Activated CD4-positive, alpha-beta T cell treated with anti-CD3 and anti-CD28 coated beads for 36 hours (primary cell): ENCODE results near the gene CADM1. TPM values are rescaled to one million over a fixed set of nuclear protein-coding genes. Genes with fewer than 3 reads are reported as not detected.

Source experiments
- ATAC-seq: fragments of 200-7000 bp; cut with Tn5 transposase; one replicate; pipeline ENCODE4 v1.10.0; 2021; ENCODE audit warnings: mild to moderate bottlenecking, moderate library complexity
- CTCF ChIA-PET: fragments of 350-600 bp; sonication (Branson Sonifier 250); formaldehyde crosslinking; loops from one replicate; lab custom pipeline; 2021; ENCODE audit warnings: antibody characterized with exemption; lab: Charles Lee
- POLR2A ChIA-PET: fragments of 350-600 bp; sonication (Branson Sonifier 250); formaldehyde crosslinking; loops from one replicate; lab custom pipeline; 2021; ENCODE audit warnings: antibody characterized with exemption, inconsistent platforms; lab: Charles Lee
- DNase-seq: peaks from one replicate; pipeline ENCODE4 v3.0.0-alpha.2; 2020
- H3K27ac Mint-ChIP-seq: one replicate; pipeline ENCODE4 v1.8.0; 2021; ENCODE audit warnings: mixed read lengths
- H3K27me3 Mint-ChIP-seq: one replicate; pipeline ENCODE4 v1.8.0; 2021; ENCODE audit warnings: mixed read lengths
- H3K36me3 Mint-ChIP-seq: one replicate; pipeline ENCODE4 v1.8.0; 2021; ENCODE audit warnings: low read depth, mixed read lengths
- H3K4me1 Mint-ChIP-seq: one replicate; pipeline ENCODE4 v1.8.0; 2021; ENCODE audit warnings: mixed read lengths
- H3K4me3 Mint-ChIP-seq: one replicate; pipeline ENCODE4 v1.8.0; 2021; ENCODE audit warnings: mild to moderate bottlenecking, moderate library complexity, mixed read lengths
- H3K9me3 Mint-ChIP-seq: one replicate; pipeline ENCODE4 v1.8.0; 2021; ENCODE audit warnings: low read depth, mixed read lengths
- intact Hi-C, 2 experiments: fragments of 100-400 bp; cut with DNase I in 1 of 2; cut with micrococcal nuclease in 1 of 2; formaldehyde crosslinking; loops; one replicate each; pipeline versions ENCODE4 v1.14.2 to v1.15.1; 2022 to 2024; cut with DNase I, micrococcal nuclease
- total RNA-seq, 2 experiments: library from RNA; stranded (reverse); gene quantifications; one replicate each; pipeline ENCODE4 v1.2.3, GENCODE V29; 2021

Gene CADM1
- total RNA-seq, 2 experiments from 2014 or later: 0.58 to 0.91 TPM

GRCh38 chr11:115244296-115244695 lies 259.9 kb downstream of the CADM1 start:
- no peaks in the 10 kb centered on the region for H3K4me1 Mint-ChIP-seq
- no peak overlapping the region for H3K27ac Mint-ChIP-seq
- CTCF ChIA-PET: no interaction called here
- intact Hi-C loops: no loop called here
- H3K36me3 Mint-ChIP-seq: no peaks in the 10 kb centered on the region
- no peak overlapping the region for H3K4me3 Mint-ChIP-seq
- POLR2A ChIA-PET: no interaction called here
- no peaks in the 10 kb centered on the region for H3K9me3 Mint-ChIP-seq
- no peak for ATAC-seq
- H3K27me3 Mint-ChIP-seq: no peaks in the 10 kb centered on the region
- DNase-seq: no peak

GRCh38 chr11:115242982-115243381 lies 261.2 kb downstream of the CADM1 start:
- CTCF ChIA-PET: no interaction called here
- intact Hi-C loops: no loop called here

DNA sequence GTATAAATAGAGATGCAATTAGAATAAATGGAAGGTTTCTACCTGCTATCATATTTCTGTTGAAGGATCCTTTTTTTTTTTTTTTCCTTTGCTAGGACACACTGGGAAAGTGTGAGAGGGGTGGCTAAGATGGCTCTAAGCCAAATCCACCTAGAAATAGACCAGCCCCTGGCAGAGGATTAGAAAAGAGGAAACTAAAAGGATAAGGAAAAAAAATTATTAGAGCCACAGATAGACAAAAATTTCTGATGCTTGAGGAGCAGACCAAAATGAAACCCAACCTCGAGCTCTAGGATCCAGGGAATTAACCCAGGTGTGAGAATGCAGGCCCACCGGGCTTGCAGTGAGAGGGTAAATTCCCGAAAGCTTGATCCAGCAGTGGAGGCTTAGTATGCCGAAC lies 262.3 kb downstream of the CADM1 start:
- H3K27me3 Mint-ChIP-seq: no peaks in the 10 kb centered on the region
- ATAC-seq (no peak), DNase-seq (no peak)
- H3K27ac Mint-ChIP-seq: no peak overlapping the region
- intact Hi-C loops: no loop called here
- no peaks in the 10 kb centered on the region for H3K36me3 Mint-ChIP-seq
- no peak overlapping the region for H3K4me3 Mint-ChIP-seq
- no peaks in the 10 kb centered on the region for H3K4me1 Mint-ChIP-seq
- H3K9me3 Mint-ChIP-seq: no peaks in the 10 kb centered on the region
- ChIA-PET CTCF (interaction anchor here (0.7 to 0.9 kb wide), 2 partner anchors 17 to 198 kb away, joined by 3 to 4 read pairs; no protein-coding TSS in a partner anchor), POLR2A (no interaction called here)

More at GRCh38 chr11:115242982-115243381, 261.2 kb downstream of the CADM1 start:
- Mint-ChIP-seq H3K9me3 (no peaks in the 10 kb centered on the region), H3K36me3 (no peaks in the 10 kb centered on the region), H3K4me3 (no peak overlapping the region), H3K27me3 (no peaks in the 10 kb centered on the region), H3K4me1 (no peaks in the 10 kb centered on the region), H3K27ac (no peak overlapping the region)
- POLR2A ChIA-PET: no interaction called here
- ATAC-seq (no peak), DNase-seq (no peak)

DNA sequence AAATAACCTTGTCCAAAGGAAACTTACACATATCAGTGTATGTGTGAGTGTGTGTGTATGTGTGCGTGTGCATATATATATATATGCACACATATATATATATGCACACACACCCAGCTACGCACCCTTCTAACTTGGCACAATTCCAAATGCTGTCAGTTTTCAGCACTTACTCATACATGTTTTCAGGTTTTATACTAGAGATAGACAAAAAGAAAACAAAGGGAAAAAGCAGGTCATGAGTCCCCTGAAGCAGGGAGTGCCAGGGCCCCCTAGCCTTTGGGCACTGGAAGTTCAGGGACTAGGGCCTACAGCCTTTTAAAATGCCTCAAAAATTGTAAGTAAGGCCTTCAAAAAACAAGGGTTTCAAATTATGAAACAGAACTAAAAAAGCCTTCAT lies 265.4 kb downstream of the CADM1 start:
- H3K27me3 Mint-ChIP-seq: no peaks in the 10 kb centered on the region
- intact Hi-C loops: no loop called here
- no peaks in the 10 kb centered on the region for H3K36me3 Mint-ChIP-seq
- H3K27ac Mint-ChIP-seq: no peak overlapping the region
- H3K4me1 Mint-ChIP-seq: no peaks in the 10 kb centered on the region
- ChIA-PET POLR2A (no interaction called here), CTCF (interaction anchor here (1.9 kb wide), 1 partner anchor 9 kb away, joined by 5 read pairs; no protein-coding TSS in a partner anchor)
- no peaks in the 10 kb centered on the region for H3K9me3 Mint-ChIP-seq
- no peak overlapping the region for H3K4me3 Mint-ChIP-seq
- DNase-seq (no peak), ATAC-seq (no peak)

- ChIA-PET POLR2A (no interaction called here), CTCF (interaction anchor here (0.5 to 1.9 kb wide), 2 partner anchors 10 to 1114 kb away, joined by 3 to 5 read pairs; no protein-coding TSS in a partner anchor)
- H3K27me3 Mint-ChIP-seq: no peaks in the 10 kb centered on the region
Measured at GRCh38 chr11:115238086-115238485, 266.1 kb downstream of the CADM1 start.

DNA sequence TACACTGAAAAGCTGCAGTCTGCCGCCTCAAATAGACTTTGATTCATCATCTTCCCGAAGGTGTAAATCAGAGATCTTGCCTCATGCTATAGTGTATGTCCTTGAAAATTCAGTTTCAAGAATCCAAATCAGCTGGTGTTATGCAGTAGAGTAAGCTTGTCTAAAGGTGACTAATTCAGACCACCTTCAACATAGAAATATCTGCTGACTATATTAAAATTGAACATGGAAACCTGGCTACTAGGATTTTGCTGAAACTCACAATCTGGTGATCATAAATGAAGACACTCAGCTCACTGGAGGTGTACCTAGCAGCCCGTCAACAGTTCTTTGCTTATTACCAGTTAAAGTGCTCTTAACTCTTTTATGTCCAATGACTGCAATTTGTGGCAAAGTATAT lies 266.6 kb downstream of the CADM1 start:
- ATAC-seq (no peak), DNase-seq (no peak)
- intact Hi-C loops: no loop called here
- H3K36me3 Mint-ChIP-seq: no peaks in the 10 kb centered on the region
- ChIA-PET CTCF (interaction anchor here (0.5 to 1.9 kb wide), 2 partner anchors 11 to 1113 kb away, joined by 3 to 5 read pairs; no protein-coding TSS in a partner anchor), POLR2A (no interaction called here)
- no peak overlapping the region for H3K27ac Mint-ChIP-seq
- H3K4me1 Mint-ChIP-seq: no peaks in the 10 kb centered on the region
- no peaks in the 10 kb centered on the region for H3K9me3 Mint-ChIP-seq
- H3K4me3 Mint-ChIP-seq: no peak overlapping the region
- H3K27me3 Mint-ChIP-seq: no peaks in the 10 kb centered on the region

More at GRCh38 chr11:115238086-115238485, 266.1 kb downstream of the CADM1 start:
- intact Hi-C loops: no loop called here
- Mint-ChIP-seq H3K9me3 (no peaks in the 10 kb centered on the region), H3K4me3 (no peak overlapping the region), H3K27ac (no peak overlapping the region), H3K36me3 (no peaks in the 10 kb centered on the region), H3K4me1 (no peaks in the 10 kb centered on the region)
- ATAC-seq (no peak), DNase-seq (no peak)

- Mint-ChIP-seq H3K4me1 (no peaks in the 10 kb centered on the region), H3K27me3 (peaks cover 2% of the 10 kb centered on the region), H3K9me3 (no peaks in the 10 kb centered on the region), H3K27ac (no peak overlapping the region), H3K36me3 (no peaks in the 10 kb centered on the region), H3K4me3 (no peak overlapping the region)
- ATAC-seq (no peak), DNase-seq (no peak)
- intact Hi-C loops: no loop called here
- ChIA-PET POLR2A (no interaction called here), CTCF (interaction anchor here (1.3 kb wide), 1 partner anchor 20 kb away, joined by 3 read pairs; no protein-coding TSS in a partner anchor)
Measured at GRCh38 chr11:115234794-115235193, 269.4 kb downstream of the CADM1 start.

DNA sequence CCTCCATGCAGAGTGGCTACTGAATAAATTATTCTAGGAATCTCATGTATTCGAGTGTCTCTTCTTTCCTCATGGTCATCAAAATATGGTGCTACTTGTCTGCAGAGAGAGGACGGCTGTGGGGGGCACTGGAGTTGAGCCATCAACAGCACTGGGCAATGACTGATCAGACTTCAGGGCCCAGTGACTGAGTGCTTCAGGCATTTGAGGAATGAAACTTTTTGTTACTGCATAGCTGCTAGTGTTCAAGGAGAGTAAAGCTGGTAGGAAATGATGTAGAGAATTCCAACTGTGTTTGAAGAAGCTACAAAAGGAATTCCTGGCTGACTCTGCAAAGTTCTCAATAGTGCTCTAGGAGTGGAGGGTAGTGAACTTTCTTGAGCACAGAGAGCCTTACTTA lies 277.7 kb downstream of the CADM1 start:
- Mint-ChIP-seq H3K4me3 (no peak overlapping the region), H3K27ac (no peak overlapping the region), H3K27me3 (peaks cover 18% of the 10 kb centered on the region), H3K9me3 (no peaks in the 10 kb centered on the region), H3K4me1 (peaks cover 15% of the 10 kb centered on the region), H3K36me3 (no peaks in the 10 kb centered on the region)
- no peak for ATAC-seq
- intact Hi-C loops: no loop called here
- ChIA-PET POLR2A (no interaction called here), CTCF (no interaction called here)
- no peak for DNase-seq

DNA sequence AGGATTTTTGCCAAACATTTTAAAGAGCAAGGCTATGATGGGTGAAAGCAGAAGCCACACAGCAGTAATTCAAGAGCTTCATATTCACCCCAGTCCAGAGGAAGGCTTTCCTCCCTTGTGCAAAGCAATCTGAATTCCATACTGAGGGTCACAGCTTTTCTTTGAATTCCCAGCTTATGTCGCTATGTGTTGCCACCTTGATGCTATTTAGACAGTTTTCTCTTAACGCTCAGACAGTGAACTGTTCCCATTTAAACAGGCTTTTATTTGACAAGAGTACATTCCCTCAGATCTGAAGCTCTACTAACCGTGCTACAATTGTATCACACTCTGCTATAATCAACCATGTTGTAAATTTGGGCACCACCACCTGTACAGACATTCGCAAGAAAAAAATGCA lies 279.7 kb downstream of the CADM1 start:
- no peak for ATAC-seq
- Mint-ChIP-seq H3K4me3 (no peak overlapping the region), H3K27me3 (peaks cover 16% of the 10 kb centered on the region), H3K4me1 (peaks cover 15% of the 10 kb centered on the region), H3K27ac (no peak overlapping the region), H3K36me3 (no peaks in the 10 kb centered on the region), H3K9me3 (no peaks in the 10 kb centered on the region)
- ChIA-PET POLR2A (no interaction called here), CTCF (interaction anchor here (0.7 to 1.2 kb wide), 3 partner anchors 11 to 1230 kb away, joined by 3 to 4 read pairs (median 3); no protein-coding TSS in a partner anchor)
- intact Hi-C loops: no loop called here
- DNase-seq: no peak

GRCh38 chr11:115222863-115223530 lies 281.2 kb downstream of the CADM1 start:
- ATAC-seq (peak; percentile 61), DNase-seq (no peak)
- ChIA-PET CTCF (no interaction called here), POLR2A (no interaction called here)
- Mint-ChIP-seq H3K27me3 (peaks cover 13% of the 10 kb centered on the region), H3K27ac (peak overlapping the region; percentile 4), H3K9me3 (no peaks in the 10 kb centered on the region), H3K36me3 (no peaks in the 10 kb centered on the region), H3K4me3 (no peak overlapping the region), H3K4me1 (peaks cover 15% of the 10 kb centered on the region)
- intact Hi-C loops: loop anchor here (1.0 kb wide), 1 partner anchor 29 kb away; no protein-coding TSS in a partner anchor

DNA sequence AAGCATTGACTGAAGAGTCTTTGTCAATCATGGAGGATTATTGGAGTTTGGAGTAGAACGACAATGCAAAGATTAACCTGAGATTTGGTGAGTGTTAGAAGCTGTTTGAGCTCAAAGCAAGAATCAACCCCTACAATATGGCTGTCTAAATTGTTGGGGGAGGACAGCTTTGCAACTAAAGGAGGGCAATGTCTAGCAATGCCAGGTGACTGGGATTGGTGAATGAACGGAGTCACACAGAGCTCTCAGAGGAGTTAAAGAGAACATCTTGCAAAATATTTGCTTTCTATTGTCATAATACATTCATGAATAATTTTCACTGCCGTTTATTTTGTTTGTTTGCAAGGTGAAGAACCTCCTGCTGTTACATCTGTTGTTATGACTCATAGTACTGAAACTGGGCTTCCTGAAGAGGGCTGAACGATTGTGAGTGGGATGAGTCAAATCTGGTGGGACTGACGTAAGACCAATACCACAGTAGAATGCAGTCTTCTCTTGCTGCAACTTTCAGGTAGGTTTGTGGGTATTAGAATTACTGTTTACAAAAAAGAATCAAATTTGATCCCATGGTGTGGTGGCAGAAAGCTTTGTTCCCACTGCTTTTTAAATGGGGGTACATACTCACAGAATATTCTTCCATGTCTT lies 281.9 kb downstream of the CADM1 start:
- POLR2A ChIA-PET: no interaction called here
- Mint-ChIP-seq H3K36me3 (no peaks in the 10 kb centered on the region), H3K4me1 (peaks cover 15% of the 10 kb centered on the region), H3K4me3 (no peak overlapping the region), H3K9me3 (no peaks in the 10 kb centered on the region), H3K27me3 (peaks cover 12% of the 10 kb centered on the region), H3K27ac (peak overlapping the region; percentile 4)
- intact Hi-C loops: loop anchor here (1.0 kb wide), 1 partner anchor 28 kb away; no protein-coding TSS in a partner anchor
- peak; percentile 60 for DNase-seq
- peak; percentile 93 for ATAC-seq
- CTCF ChIA-PET: no interaction called here
